ENCODE measurements around the gene KCNJ9. TPM values are rescaled to one million over a fixed set of nuclear protein-coding genes. Genes with fewer than 3 reads are reported as not detected.

KCNJ9 gene
- total and polyA plus RNA-seq, 10 of the 15 experiments (the other 5 are each of a cell fraction or from before 2014, with no cell fraction given): 0.12 TPM; not detected in 9

- in situ Hi-C loops (cut with MboI): no loop called here
- ChIA-PET SMC1A (ENCODE audit: uncharacterized antibody, unreplicated experiment) (interaction anchor here (0.6 to 4.5 kb wide), 20 partner anchors 11 to 1708 kb away, joined by 3 to 35 read pairs (median 4); partner anchors contain the start of gene IGSF8), CTCF (interaction anchor here (0.6 to 30.2 kb wide), 33 partner anchors 11 to 330 kb away, joined by 3 to 1035 read pairs (median 4); partner anchors contain the start of genes IGSF8, KCNJ10, KCNJ9 and PEX19), RAD21 (ENCODE audit: unreplicated experiment) (interaction anchor here (0.6 to 4.0 kb wide), 12 partner anchors 11 to 291 kb away, joined by 3 to 31 read pairs (median 4); partner anchors contain the start of genes CASQ1 and IGSF8), POLR2A (interaction anchor here (0.7 to 1.5 kb wide), 2 partner anchors 12 to 39 kb away, joined by 4 read pairs; no protein-coding TSS in a partner anchor)
- ATAC-seq (peak; percentile 87), DNase-seq (ENCODE audit: low read depth, low spot score) (no peak), FAIRE-seq (peak; percentile 84)
- Histone ChIP-seq H2AFZ (ENCODE audit: control insufficient read depth, low read depth, low read length) (no peak overlapping the region), H3K36me3 (ENCODE audit: control insufficient read depth in 2 of 2, insufficient read depth in 2 of 2, low read length in 1 of 2) (no peaks in the 10 kb centered on the region; a peak in 1 of 4 replicates), H3K9ac (ENCODE audit: control insufficient read depth, insufficient read depth, low read length) (no peak overlapping the region), H3K4me1 (ENCODE audit: control insufficient read depth, insufficient read depth, low read length) (no peaks in the 10 kb centered on the region), H3K27me3 (replicated peaks in 1 of 2; ENCODE audit: control insufficient read depth in 2 of 2, insufficient read depth in 2 of 2, low read length in 1 of 2) (peaks cover 0 to 2% of the 10 kb centered on the region in 2 experiments; a peak in 3 of 4 replicates), H4K20me1 (ENCODE audit: control insufficient read depth, insufficient read depth) (no peaks in the 10 kb centered on the region), H3K27ac (ENCODE audit: control insufficient read depth, insufficient read depth) (no peak overlapping the region), H3K4me3 (no peak overlapping the region), H3K4me2 (ENCODE audit: control insufficient read depth, insufficient read depth) (no peak overlapping the region), H3K9me3 (replicated peaks; ENCODE audit: control insufficient read depth, insufficient read depth, low read length) (no peaks in the 10 kb centered on the region), H3K79me2 (ENCODE audit: control insufficient read depth, insufficient read depth, low read length) (no peaks in the 10 kb centered on the region)
- TF ChIP-seq EP300 (IDR thresholded peaks at IDR 0.05; ENCODE audit: borderline replicate concordance in 1 of 2, control insufficient read depth in 1 of 2, low read depth in 2 of 2, low read length in 2 of 2): no peak
- no peak for TF ChIP-seq HSF1 (IDR thresholded peaks at IDR 0.05; ENCODE audit: low read depth, low read length)
- TF ChIP-seq RAD21 (IDR thresholded peaks at IDR 0.05; ENCODE audit: insufficient read depth, low read depth, low read length): peak; percentile 59
- TF ChIP-seq HDGF (IDR thresholded peaks at IDR 0.05): 0 out of 2 replicates have a peak, but pooled peaks have one; percentile 55
- TF ChIP-seq GATAD2B (conservative IDR thresholded peaks at IDR 0.05; ENCODE audit: low read depth): no peak
- TF ChIP-seq LARP7 (IDR thresholded peaks at IDR 0.05): 0 out of 2 replicates have a peak, but pooled peaks have one; percentile 27
- 0 out of 4 replicates have a peak, but pooled peaks of 1 of the 2 experiments have one; percentile 12 for TF ChIP-seq BHLHE40 (IDR thresholded peaks at IDR 0.05; ENCODE audit: borderline replicate concordance in 1 of 2, low read depth in 2 of 2, low read length in 1 of 2)
- TF ChIP-seq RCOR1 (conservative IDR thresholded peaks at IDR 0.05; ENCODE audit: low read depth, low read length): no peak
- peak; percentile 45; the same call in 1 of the 2 replicates for TF ChIP-seq CREM (IDR thresholded peaks at IDR 0.05; ENCODE audit: low read depth)
- TF ChIP-seq ELK1 (IDR thresholded peaks at IDR 0.05; ENCODE audit: low read depth, low read length): no peak
- TF ChIP-seq NBN (IDR thresholded peaks at IDR 0.05): no peak
- peak; percentile 57 for TF ChIP-seq SMC3 (IDR thresholded peaks at IDR 0.05; ENCODE audit: borderline replicate concordance, low read length)
- peak; percentile 82 to 89 (median 88) for TF ChIP-seq CTCF (IDR thresholded peaks at IDR 0.05 in 2 of 3, conservative IDR thresholded peaks at IDR 0.05 in 1 of 3; ENCODE audit: control insufficient read depth in 2 of 3, extremely low read depth in 1 of 3, insufficient read depth in 1 of 3, low read depth in 3 of 3, low read length in 3 of 3)
- TF ChIP-seq EED (IDR thresholded peaks at IDR 0.05; ENCODE audit: low read depth): no peak
- peak; percentile 38 for TF ChIP-seq RUNX3 (IDR thresholded peaks at IDR 0.05; ENCODE audit: low read length)
- 0 out of 2 replicates have a peak, but pooled peaks have one; percentile 42 for TF ChIP-seq YY1 (IDR thresholded peaks at IDR 0.05; ENCODE audit: low read depth, low read length)
- TF ChIP-seq SMARCA5 (IDR thresholded peaks at IDR 0.05): 0 out of 2 replicates have a peak, but pooled peaks have one; percentile 32
- no TSS peak for BruUV-seq (replicated peaks)
- 51% methylated on average over 19 of the region's 19 CpGs for WGBS (ENCODE audit: insufficient coverage, insufficient replicate concordance, low lambda C conversion rate, missing lambda C conversion rate)
- intact Hi-C loops (cut with micrococcal nuclease; ENCODE audit: unreplicated experiment): loop anchor here (2.0 kb wide), 2 partner anchors 39 to 149 kb away; no protein-coding TSS in a partner anchor
These were observed 4.5 kb downstream of the KCNJ9 start for GRCh38 chr1:160085686-160086455.
